Measurements from ENCODE around the gene RNF175.

DNA sequence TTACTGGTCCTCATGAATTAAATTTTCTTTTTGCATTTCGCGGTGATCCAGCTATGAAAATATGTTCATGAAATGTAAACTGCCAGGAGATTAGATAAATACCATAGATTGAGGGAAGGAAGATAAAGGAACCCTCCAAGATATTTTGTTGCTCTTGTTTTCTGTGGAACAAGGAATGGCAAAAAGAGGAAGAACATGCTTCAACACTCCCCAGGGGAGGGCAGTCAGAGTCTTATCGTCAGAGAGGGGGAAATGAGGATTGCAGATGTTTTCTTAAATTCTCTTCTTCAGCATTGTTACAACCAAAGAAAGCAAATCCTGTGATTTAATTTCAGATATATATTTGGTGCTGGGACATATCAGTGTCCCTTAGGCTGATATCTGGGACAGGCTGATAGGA, 38.6 kb upstream of the RNF175 start:
- TF ChIP-seq, protein P1, sequence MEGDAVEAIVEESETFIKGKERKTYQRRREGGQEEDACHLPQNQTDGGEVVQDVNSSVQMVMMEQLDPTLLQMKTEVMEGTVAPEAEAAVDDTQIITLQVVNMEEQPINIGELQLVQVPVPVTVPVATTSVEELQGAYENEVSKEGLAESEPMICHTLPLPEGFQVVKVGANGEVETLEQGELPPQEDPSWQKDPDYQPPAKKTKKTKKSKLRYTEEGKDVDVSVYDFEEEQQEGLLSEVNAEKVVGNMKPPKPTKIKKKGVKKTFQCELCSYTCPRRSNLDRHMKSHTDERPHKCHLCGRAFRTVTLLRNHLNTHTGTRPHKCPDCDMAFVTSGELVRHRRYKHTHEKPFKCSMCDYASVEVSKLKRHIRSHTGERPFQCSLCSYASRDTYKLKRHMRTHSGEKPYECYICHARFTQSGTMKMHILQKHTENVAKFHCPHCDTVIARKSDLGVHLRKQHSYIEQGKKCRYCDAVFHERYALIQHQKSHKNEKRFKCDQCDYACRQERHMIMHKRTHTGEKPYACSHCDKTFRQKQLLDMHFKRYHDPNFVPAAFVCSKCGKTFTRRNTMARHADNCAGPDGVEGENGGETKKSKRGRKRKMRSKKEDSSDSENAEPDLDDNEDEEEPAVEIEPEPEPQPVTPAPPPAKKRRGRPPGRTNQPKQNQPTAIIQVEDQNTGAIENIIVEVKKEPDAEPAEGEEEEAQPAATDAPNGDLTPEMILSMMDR (IDR thresholded peaks at IDR 0.05): no peak
- TF ChIP-seq POLR2A (IDR thresholded peaks at IDR 0.05): no peak

Measured in adrenal gland (tissue), 5 donors.